Stimulated activated CD4-positive, alpha-beta T cell treated with anti-CD3 and anti-CD28 coated beads, Interleukin-4, amount 100 ng/mL, for 48 hours (primary cell): ENCODE measurements around the gene MCU.
"Not testable (repeated sequence)": the region's sequence is repeated elsewhere in the genome, so short reads cannot be mapped to it uniquely, and the experiment has no call there.

Experiments
- DNase-seq, 2 donors: peaks; one replicate each; pipeline ENCODE4 v3.0.0-alpha.2; 2020; ENCODE audit warnings: low read depth in 2 of 2

The MCU gene

DNA sequence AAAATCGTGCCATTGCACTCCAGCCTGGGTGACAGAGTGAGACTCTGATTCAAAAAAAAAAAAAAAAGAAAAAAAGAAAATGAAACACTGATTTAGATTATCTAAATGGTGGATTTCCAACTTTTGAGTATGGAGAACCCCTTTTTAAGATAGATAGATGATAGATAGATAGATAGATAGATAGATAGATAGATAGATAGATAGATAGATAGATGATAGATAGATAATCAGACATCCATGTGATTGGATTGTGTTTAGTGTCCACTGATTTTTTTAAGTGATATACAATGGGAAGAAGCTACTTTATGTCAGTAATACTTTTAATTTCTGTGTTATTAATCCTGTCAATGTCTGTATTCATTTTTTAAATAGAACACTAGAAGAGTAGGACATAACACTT, 207.6 kb downstream of the MCU start:
- no peak for DNase-seq

DNA sequence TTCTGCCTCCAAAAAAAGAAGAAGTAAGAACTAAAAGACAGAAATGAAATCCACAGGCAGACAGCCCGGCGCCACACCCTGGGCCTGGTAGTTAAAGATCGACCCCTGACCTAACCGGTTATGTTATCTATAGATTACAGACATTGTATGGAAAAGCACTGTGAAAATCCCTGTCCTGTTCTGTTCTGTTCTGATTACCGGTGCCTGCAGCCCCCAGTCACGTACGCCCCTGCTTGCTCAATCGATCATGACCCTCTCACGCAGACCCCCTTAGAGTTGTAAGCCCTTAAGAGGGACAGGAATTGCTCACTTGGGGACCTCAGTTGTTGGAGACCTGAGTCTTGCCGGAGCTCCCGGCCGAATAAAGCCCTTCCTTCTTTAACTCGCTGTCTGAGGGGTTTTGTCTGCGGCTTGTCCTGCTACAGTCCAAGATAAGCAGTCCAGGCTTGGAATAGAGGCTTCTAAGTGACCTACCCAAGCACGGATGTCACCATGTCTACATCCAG, 212.1 kb downstream of the MCU start:
- DNase-seq: not testable (repeated sequence)

DNA sequence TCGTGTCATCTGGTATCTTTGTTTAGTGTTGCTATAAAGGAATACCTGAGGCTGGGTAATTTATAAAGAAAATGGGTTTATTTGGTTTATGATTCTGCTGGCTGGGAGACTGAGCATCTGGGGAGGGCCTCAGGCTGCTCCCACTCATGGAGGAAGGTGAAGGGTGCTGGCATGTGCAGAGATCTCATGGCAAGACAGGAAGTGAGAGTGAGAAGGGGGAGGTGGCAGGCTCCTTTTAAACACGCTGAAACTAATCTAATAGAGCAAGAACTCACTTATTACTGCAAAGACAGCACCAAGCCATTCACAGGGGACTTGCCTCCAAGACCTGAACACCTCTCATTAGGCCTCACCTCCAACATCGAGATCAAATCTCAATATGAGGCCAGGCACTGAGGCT, 212.9 kb downstream of the MCU start:
- DNase-seq: no peak

DNA sequence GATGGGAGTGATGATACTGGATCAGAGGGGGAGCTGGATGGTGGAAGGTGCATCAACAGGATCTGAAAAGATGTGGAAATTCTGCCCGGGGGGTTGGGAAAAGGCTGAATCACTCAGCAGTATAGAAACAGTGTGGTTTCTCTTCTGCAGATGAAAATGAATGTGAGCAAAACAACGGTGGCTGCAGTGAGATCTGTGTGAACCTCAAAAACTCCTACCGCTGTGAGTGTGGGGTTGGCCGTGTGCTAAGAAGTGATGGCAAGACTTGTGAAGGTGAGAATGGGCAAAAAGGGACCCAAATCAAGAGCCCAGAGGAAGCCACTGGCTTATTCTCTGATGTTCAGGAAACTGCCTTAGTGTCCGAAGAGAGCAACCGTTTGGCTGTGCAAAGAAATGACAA, 214.5 kb downstream of the MCU start:
- no peak for DNase-seq

DNA sequence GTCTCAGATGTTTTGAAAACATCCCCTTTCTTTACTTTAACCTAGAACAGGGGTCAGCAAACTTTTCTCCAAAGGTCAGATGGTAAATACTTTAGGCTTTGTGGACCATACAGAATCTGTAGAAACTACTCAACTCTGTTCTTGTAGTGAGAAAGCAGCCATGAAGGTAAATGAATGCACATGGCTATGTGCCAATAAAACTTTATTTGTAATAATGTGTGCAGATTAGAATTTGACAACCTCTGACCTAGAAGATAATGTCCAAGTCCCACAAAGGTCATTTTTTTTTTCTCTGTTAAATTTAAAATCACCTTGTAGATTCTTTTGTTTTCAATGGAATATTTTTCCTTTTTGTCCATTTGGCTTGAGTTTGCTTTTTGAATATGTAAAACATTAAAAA, 218.8 kb downstream of the MCU start:
- no peak for DNase-seq

DNA sequence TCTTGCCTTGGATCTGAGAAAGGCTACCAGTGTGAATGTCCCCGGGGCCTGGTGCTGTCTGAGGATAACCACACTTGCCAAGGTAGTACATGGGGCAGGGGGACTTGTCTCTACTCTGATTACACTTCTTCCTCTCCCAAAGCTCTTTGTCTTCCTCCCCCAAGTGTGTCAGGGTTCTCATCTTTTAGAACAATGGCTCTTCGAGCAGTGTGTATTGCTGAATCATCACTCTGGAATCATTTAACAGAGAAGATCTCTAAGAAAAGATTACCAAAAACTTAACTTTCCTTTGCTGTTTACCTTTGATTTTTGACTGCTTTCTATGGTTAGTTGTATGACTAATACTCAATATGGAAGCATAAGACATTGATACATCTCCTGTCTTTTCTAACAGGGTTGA, 219.8 kb downstream of the MCU start:
- DNase-seq: no peak

DNA sequence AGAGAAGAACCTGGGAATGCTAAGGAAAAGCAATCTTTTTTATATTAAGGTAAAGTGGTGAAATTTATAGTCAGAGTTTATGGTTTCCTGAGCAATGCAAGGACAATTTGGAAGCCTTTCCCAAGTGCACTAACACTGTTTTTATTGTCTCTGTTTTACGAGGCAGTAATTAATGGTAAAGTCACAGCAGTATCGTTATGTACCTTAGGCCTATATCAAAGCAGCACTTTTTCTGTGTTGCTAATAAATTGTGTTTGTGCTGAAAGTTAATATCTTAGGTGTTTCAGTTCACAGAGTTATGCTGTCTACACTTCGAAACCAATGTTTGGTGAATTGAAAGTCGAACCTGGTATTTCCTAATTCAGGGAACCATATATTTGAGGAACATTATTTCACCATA, 220.8 kb downstream of the MCU start:
- DNase-seq: no peak

DNA sequence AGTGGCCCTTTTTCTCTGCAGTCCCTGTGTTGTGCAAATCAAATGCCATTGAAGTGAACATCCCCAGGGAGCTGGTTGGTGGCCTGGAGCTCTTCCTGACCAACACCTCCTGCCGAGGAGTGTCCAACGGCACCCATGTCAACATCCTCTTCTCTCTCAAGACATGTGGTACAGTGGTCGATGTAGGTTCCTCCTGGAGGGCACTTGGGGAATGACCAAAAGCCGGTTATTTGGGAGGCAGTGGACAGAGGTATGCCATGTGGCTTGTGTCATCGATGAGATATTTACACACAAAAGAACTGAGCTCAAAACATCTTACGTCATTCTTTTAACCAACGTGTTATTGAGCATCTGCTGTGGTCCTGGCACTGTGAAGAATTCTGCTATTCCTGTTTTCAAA, 221.3 kb downstream of the MCU start:
- DNase-seq: no peak

DNA sequence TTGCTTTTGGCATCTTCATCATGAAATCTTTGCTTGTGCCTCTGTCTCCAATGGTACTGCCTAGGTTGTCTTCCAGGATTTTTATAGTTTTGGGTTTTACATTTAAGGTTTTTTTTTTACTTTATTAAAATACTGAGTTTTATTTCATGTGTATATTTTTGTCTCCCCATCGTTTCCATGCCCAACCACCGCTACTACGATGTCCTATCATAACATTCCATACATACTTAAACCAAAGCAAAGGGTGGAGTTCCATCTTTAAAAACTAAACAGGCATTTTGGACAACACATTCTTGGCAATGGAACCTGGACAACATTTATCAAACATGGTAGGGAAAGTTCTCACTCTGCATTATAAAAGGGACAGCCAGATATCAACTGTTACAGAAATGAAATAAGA, 225.3 kb downstream of the MCU start:
- DNase-seq: not testable (repeated sequence)

DNA sequence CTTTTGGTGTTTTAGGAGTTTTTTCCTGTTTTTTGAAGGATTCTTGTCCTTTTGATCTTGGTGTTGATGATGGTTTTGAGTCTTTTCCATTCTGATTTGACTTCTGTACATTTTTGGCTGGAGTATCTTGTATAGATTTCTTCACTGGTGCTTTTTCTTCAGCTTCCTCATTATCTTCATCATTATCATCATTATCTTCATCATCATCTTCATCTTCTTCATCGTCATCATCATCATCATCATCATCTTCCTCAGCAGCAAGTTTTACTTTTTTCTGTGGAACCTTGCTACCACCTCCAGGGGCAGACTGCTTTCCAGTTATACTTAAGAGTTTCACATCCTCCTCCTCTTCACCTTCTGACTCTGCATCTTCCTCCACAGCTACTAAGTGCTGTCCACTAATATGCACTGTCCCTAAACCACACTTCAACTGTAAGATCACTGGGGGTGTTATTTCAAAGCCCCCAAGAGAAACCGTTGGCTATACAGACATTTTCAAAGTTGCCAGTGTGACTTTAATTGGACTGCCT, 225.9 kb downstream of the MCU start:
- DNase-seq: not testable (repeated sequence)

DNA sequence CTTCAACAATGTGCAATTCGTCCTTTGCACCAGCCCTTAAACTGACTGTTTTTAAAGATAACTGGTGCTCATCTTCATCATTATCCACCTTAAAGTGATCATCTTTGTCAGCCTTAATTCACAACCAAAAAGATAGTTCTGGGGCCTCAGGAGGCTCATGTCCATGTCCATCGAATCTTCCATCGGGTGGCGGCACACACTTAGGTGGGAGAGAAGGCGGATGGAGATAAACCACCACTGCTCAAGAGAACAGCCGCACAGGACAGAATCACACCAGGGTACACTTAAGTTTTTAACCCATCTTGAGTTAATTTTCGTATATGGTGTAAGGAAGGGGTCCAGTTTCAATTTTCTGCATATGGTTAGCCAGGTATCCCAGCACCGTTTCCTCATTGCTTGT, 226.4 kb downstream of the MCU start:
- no peak for DNase-seq

DNA sequence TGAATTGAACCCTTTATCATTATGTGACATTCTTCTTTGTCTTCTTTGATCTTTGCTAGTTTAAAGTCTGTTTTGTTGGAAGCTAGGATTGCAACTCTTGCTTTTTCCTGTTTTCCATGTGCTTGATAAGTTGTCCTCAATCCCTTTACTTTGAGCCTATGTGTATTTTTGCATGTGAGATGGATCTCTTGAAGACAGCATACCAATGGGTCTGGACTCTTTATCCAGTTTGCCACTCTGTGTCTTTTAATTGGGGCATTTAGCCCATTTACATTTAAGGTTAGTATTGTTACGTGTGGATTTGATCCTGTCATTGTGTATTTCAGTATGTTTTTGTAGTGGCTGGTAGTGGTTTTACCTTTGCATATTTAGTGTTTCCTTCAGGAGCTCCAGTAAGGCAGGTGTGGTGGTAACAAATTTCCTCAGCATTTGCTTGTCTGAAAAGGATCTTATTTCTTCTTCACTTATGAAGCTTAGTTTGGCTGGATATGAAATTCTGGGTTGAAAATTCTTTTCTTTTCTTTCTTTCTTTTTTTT, 229.3 kb downstream of the MCU start:
- not testable (repeated sequence) for DNase-seq

DNA sequence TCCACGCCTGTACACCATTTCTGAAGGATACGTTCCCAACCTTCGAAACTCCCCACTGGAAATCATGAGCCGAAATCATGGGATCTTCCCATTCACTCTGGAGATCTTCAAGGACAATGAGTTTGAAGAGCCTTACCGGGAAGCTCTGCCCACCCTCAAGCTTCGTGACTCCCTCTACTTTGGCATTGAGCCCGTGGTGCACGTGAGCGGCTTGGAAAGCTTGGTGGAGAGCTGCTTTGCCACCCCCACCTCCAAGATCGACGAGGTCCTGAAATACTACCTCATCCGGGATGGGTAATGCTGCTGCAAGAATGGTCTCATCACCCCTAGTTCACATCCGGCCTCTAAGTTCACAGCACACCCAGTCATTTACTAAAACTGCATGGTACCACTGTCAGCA, 232.4 kb downstream of the MCU start:
- no peak for DNase-seq

DNA sequence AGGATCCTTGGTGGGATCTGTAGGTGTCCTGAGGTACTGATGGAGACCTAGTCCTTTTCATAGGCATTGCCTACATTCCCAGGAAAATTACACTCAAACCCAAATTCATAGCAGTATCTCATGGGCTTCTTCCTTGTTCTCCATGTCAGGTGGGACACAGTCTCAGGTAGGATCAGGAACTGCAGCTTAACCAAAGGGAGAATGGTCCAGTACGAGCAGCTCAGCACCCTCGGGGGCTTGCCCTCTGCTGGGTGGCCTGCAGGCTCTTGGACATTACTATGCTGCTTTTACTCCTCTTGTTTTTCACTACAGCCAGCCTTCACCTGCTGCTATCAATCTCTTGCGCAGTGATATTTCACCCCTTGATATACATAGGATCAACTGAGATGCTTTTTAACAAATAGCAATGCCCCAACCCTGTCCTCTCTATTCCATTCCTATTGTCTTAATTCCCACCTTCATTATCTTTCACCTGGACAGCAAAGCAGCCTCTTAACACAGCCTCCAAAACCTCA, 234.1 kb downstream of the MCU start:
- no peak for DNase-seq

DNA sequence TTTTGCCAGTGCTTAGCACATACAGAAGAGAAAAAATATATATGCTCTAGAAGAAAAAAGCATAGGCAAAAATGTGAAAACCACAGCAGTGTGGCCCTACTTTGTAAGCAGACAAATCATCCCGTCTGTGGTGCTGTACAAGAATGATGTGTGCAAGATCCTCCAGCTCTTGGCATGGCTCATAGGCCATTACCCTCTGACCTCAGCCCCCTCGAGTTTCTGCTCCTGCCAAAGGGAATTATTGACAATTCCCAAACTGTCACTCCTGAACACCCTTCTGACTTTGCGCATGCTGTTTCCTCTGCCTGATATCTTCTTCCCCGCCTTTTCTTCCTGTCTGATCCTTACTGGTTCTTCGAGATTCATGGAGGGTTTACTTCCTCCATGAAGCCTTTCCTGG, 235.5 kb downstream of the MCU start:
- DNase-seq: no peak

DNA sequence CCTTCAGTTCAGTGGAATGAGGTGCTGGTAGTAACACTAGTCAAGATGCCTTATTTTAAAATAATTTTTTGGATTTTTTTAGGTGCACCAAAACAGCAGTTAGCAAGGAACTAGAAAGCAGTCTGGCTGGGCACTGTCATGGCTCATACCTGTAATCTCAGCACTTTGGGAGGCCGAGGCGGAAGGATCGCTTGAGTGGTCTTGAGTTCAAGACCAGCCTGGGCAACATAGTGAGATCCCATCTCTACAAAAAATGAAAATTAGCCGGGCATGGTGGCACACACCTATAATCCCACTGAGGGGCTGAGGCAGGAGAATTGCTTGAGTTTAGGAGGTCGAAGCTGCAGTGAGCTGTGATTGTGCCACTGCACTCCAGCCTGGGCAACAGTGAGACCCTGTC, 236.9 kb downstream of the MCU start:
- DNase-seq: no peak

DNA sequence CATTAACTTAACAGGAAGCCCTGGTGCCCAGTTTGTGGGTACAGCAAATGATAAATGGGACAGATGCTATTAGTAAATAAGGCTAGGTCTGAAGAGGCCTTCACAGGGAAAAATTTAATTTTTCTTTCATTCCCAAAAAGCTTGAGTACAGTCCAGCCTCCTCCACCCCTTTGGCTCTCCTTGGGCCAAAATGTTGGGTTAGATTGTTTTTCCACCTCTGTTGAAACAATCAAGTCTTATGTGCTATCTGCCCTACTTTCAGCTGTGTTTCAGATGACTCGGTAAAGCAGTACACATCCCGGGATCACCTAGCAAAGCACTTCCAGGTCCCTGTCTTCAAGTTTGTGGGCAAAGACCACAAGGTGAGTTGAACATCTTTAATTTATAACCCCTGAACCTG, 238.3 kb downstream of the MCU start:
- no peak for DNase-seq

DNA sequence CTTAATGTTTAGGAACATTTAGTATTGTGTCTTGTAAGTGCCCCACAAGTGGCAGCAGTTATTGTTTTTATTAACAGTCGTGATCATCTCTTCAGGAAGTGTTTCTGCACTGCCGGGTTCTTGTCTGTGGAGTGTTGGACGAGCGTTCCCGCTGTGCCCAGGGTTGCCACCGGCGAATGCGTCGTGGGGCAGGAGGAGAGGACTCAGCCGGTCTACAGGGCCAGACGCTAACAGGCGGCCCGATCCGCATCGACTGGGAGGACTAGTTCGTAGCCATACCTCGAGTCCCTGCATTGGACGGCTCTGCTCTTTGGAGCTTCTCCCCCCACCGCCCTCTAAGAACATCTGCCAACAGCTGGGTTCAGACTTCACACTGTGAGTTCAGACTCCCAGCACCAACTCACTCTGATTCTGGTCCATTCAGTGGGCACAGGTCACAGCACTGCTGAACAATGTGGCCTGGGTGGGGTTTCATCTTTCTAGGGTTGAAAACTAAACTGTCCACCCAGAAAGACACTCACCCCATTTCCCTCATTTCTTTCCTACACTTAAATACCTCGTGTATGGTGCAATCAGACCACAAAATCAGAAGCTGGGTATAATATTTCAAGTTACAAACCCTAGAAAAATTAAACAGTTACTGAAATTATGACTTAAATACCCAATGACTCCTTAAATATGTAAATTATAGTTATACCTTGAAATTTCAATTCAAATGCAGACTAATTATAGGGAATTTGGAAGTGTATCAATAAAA, 240.5 kb downstream of the MCU start:
- DNase-seq: no peak

DNA sequence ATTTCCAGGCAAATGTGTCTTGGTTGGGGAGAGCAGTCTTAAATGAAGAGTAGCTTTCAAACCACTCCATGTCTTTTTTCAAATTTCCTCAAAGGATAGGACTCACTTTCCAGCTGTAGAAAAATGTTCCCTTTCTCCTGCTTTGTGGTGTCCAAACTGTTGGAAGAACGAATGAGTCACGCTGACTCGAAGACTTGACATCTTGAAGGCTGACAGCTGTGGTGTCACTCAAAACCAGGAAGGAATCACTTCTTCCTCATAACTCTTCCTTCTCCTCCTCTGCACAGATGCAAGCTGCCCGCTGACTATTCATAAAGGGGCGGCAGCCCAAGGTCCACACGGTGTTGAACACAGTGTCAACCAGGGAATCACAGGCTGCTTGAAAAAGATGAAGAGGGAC, 243.4 kb downstream of the MCU start:
- no peak for DNase-seq
